GM10266 (cell line): ENCODE results near the gene TTC28.
"Not testable (repeated sequence)": the region's sequence is repeated elsewhere in the genome, so short reads cannot be mapped to it uniquely, and the experiment has no call there.

Experiments
- DNase-seq: peaks from one replicate; pipeline ENCODE4 v3.0.0; 2012; ENCODE audit errors: extremely low spot score
- CTCF ChIP-seq: IDR thresholded peaks from 2 replicates; pipeline ENCODE4 v1.5.1; 2012; ENCODE audit warnings: mild to moderate bottlenecking, low read depth; ENCODE audit not compliant: control insufficient read depth, insufficient read depth; ENCODE audit errors: missing control alignments

TTC28 gene

DNA sequence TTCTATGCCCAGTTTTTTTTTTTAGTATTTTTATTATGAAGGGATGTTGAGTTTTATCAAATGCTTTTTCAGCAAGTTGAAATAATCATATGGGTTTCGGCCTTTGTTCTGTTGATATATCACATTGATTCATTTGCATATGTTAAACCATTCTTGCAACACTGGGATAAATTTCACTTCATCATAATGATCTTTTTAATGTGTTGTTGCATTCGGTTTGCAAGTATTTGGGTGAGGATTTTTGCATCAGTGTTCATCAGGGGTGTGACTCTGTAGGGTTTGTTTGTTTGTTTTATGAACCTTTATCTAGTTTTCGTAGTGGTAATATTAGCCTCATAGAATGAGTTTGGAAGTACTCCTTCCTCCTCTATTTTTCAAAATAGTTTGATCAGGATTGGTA, 103.5 kb downstream of the TTC28 start:
- TF ChIP-seq CTCF = no peak
- no peak for DNase-seq

DNA sequence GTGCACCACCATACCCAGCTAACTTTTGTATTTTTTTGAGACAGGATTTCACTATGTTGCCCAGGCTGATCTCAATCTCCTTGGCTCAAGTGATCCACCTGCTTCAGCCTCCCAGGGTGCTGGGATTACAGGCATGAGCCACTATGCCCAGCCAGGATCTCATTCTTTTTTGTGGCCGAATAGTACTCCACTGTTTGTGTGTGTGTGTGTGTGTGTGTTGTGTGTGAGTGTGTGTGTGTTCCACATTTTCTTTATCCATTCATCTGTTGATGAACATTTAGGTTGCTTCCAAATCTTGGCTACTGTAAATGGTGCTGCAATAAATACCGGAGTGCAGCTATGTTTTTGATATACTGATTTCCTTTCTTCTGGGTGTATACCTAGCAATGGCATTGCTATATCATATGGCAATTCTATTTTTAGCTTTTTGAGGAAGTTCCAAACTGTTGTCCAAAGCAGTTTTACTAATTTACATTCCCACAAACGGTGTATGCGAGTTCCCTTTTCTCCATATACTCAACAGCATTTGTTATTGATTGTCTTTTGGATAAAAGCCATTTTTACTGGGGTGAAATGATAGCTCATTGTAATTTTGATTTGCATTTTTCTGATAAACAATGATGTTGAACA, 105.4 kb downstream of the TTC28 start:
- DNase-seq = no peak
- no peak for TF ChIP-seq CTCF

GRCh38 chr22:28570696-28571373, 108.8 kb downstream of the TTC28 start:
- no peak for DNase-seq
- no peak for TF ChIP-seq CTCF

- not testable (repeated sequence) for DNase-seq
Observed at GRCh38 chr22:28568974-28569373, 110.7 kb downstream of the TTC28 start.

DNA sequence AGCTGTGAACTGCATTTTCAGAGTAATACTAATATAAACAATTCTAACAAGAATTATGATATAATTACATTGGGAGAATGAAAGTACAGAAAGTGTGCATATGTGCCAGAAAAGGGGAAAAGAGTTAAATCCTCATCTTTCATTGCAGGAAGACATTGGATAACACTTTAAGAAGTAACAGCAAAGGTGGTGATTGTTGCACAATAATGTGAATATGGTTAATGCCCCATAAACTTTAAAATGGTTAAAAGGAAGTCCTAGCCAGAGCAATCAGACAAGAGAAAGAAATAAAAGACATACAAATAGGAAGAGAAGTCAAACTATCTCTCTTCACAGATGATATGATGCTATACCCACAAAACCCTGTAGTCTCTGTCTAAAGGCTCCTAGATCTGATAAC, 111.5 kb downstream of the TTC28 start:
- DNase-seq = no peak
- TF ChIP-seq CTCF = no peak

GRCh38 chr22:28566920-28567499, 112.6 kb downstream of the TTC28 start:
- DNase-seq = not testable (repeated sequence)

- DNase-seq = no peak
- no peak for TF ChIP-seq CTCF
Observed at GRCh38 chr22:28563636-28564035, 116.0 kb downstream of the TTC28 start.

GRCh38 chr22:28562324-28562723, 117.3 kb downstream of the TTC28 start:
- no peak for DNase-seq
- TF ChIP-seq CTCF = no peak

GRCh38 chr22:28560743-28561101, 118.9 kb downstream of the TTC28 start:
- DNase-seq = not testable (repeated sequence)
